Tibial nerve (tissue), 4 donors: ENCODE results near the gene ATP8A2. TPM values are rescaled to one million over a fixed set of nuclear protein-coding genes. Genes with fewer than 3 reads are reported as not detected.
A peak's percentile ranks its signal among the peaks of the same experiment; 100 is the strongest.
"Not testable (repeated sequence)": the region's sequence is repeated elsewhere in the genome, so short reads cannot be mapped to it uniquely, and the experiment has no call there.

Source experiments
- DNase-seq, 2 donors: peaks; one replicate each; pipeline ENCODE4 v3.0.0-alpha.2; 2019; ENCODE audit warnings: low spot score in 2 of 2
- H3K27ac ChIP-seq, 4 donors: fragments of 200-600 bp; sonication (generic) in 3 of 4; one replicate each; pipeline ENCODE4 v1.5.1; 2017 to 2019; ENCODE audit warnings: mild to moderate bottlenecking in 1 of 4
- H3K27me3 ChIP-seq, 2 donors: fragments of 200-600 bp; sonication (generic) in 1 of 2; one replicate each; pipeline versions ENCODE4 v1.5.1 to v1.6.0; 2017 to 2019
- H3K36me3 ChIP-seq, 3 donors: fragments of 200-600 bp; sonication (generic); one replicate each; pipeline ENCODE4 v1.5.1; 2018 to 2019
- H3K4me1 ChIP-seq, 4 donors: fragments of 200-600 bp; sonication (generic) in 3 of 4; one replicate each; pipeline ENCODE4 v1.5.1; 2017 to 2019
- H3K4me3 ChIP-seq, 4 donors: fragments of 200-600 bp; sonication (generic) in 3 of 4; one replicate each; pipeline ENCODE4 v1.5.1; 2017 to 2019; ENCODE audit warnings: mild to moderate bottlenecking in 1 of 4, moderate library complexity in 1 of 4
- H3K9me3 ChIP-seq, 4 donors: fragments of 200-600 bp; sonication (generic) in 3 of 4; one replicate each; pipeline ENCODE4 v1.5.1; 2017 to 2019
- EP300 ChIP-seq, 2 donors: sonication (generic); formaldehyde crosslinking; IDR thresholded peaks; one replicate each; pipeline ENCODE4 v1.6.1; 2017; ENCODE audit warnings: antibody characterized with exemption in 2 of 2, mild to moderate bottlenecking in 1 of 2
- POLR2A ChIP-seq, 2 donors: fragments of 450-650 bp; IDR thresholded peaks; one replicate each; pipeline ENCODE4 v1.6.1; 2017; ENCODE audit warnings: antibody characterized with exemption in 2 of 2, mild to moderate bottlenecking in 2 of 2, moderate library complexity in 2 of 2
- WGBS, 2 donors: methylation state at CpG; one replicate each; pipeline ENCODE4 v1.1.5; 2018; 5-methylcytosine and 5-hydroxymethylcytosine counted together
- total RNA-seq, 4 donors: library from RNA; depleted of rRNA; stranded (reverse); fragments of >200 nt; gene quantifications; one replicate each; pipeline ENCODE4 v1.1.0, GENCODE V29; 2016
- TF ChIP-seq, protein P1 (sequence below), 5 experiments: fragments of 200-600 bp in 3 of 5; fragments of 450-650 bp in 2 of 5; sonication (generic) in 3 of 5; IDR thresholded peaks; one replicate each; pipeline ENCODE4 v1.5.1; 2016 to 2019; ENCODE audit warnings: antibody characterized with exemption in 5 of 5, mild to moderate bottlenecking in 3 of 5, moderate library complexity in 2 of 5

The ATP8A2 gene
- total RNA-seq, 4 donors from 2014 or later, result 0.30 to 1.7 (median 0.61) TPM

DNA sequence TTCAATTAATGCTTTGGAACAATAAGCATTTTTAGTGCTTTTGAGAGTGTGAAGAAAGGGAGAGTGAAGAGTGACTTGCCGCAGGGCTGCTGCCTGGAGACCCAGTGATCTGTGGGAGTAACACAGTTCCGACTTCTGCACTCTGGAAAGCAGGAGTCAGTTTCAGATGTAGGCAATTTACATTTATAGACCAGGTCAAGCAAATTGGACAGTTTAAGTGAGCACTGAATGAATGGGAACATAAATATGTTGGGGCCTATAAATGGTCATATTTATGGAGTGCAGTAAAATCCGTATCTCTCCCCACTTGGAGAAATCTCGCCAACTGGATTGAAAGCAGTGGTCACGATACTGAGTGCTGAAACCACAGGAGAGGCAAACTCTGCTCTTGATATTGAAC, 689.5 kb downstream of the ATP8A2 start:
- 80 to 91% methylated on average over 5 of the region's 5 CpGs for WGBS, 2 donors
- no peaks in the 10 kb centered on the region for H3K9me3 ChIP-seq
- H3K27ac ChIP-seq, result no peak overlapping the region
- H3K36me3 ChIP-seq, result no peaks in the 10 kb centered on the region
- no peak for DNase-seq
- no peaks in the 10 kb centered on the region for H3K27me3 ChIP-seq
- no peak overlapping the region for H3K4me3 ChIP-seq
- no peak for TF ChIP-seq POLR2A (IDR thresholded peaks at IDR 0.05)
- no peak for TF ChIP-seq EP300 (IDR thresholded peaks at IDR 0.05)
- TF ChIP-seq, protein P1, sequence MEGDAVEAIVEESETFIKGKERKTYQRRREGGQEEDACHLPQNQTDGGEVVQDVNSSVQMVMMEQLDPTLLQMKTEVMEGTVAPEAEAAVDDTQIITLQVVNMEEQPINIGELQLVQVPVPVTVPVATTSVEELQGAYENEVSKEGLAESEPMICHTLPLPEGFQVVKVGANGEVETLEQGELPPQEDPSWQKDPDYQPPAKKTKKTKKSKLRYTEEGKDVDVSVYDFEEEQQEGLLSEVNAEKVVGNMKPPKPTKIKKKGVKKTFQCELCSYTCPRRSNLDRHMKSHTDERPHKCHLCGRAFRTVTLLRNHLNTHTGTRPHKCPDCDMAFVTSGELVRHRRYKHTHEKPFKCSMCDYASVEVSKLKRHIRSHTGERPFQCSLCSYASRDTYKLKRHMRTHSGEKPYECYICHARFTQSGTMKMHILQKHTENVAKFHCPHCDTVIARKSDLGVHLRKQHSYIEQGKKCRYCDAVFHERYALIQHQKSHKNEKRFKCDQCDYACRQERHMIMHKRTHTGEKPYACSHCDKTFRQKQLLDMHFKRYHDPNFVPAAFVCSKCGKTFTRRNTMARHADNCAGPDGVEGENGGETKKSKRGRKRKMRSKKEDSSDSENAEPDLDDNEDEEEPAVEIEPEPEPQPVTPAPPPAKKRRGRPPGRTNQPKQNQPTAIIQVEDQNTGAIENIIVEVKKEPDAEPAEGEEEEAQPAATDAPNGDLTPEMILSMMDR (IDR thresholded peaks at IDR 0.05), result no peak
- peaks cover 0 to 17% (median 0%) of the 10 kb centered on the region in 4 donors for H3K4me1 ChIP-seq

DNA sequence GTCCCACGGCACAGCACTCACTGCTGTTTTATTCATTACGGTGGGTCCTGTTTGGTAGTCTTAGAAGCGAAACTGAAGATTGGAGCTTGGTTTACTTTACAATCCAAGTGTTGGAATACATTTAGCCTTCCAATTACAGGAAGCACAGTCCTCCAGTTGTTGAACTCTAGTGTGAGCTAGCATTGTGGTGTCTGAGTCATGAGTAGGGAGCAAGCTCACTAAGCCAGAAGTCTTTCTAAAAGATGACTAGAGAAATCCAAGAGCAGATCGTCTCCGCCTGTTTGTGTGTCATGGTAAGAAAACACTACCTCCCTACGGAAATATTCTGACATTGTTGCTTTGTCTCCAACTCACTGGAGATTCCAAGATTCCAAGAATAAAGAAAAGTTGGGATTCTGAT, 690.2 kb downstream of the ATP8A2 start:
- no peak for DNase-seq
- TF ChIP-seq POLR2A (IDR thresholded peaks at IDR 0.05) (no peak), EP300 (IDR thresholded peaks at IDR 0.05) (no peak)
- TF ChIP-seq, protein P1 (IDR thresholded peaks at IDR 0.05), result no peak
- H3K4me1 ChIP-seq, result peaks cover 0 to 17% (median 0%) of the 10 kb centered on the region in 4 donors
- H3K9me3 ChIP-seq, result no peaks in the 10 kb centered on the region
- peak overlapping the region in 1 of 4 donors; percentile 10 for H3K27ac ChIP-seq
- no peaks in the 10 kb centered on the region for H3K36me3 ChIP-seq
- WGBS, 2 donors, result 48 to 53% methylated on average over 6 of the region's 6 CpGs
- H3K4me3 ChIP-seq, result no peak overlapping the region
- no peaks in the 10 kb centered on the region for H3K27me3 ChIP-seq

DNA sequence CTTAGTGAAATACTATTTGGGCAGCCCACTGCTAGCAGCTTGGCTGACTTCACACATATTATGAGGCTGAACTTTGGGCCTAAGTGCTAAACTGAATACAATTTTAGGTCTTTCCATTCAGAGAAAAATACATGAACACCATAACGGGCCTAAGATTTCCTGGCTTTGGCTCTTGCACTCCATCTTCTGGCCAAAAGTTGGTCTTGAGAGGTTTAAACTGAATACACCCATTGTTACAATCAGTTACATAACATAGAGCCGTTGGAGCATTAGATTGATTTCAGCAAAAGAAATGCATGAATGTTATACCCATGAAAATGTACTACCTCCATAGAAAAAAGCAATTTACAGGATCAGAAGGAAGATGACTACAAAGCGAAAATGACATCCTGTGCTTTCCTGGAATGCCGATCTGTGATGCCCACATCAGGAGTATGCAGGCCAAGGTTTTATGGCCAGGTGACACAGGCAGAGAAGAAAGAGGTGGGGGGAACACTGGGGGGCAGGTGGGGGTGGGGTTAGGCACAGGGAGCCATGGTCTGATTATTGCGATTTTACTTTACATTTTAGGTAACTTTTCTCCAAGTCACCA, 691.2 kb downstream of the ATP8A2 start:
- DNase-seq, result peak in 1 of 2 donors; percentile 59
- no peak for TF ChIP-seq POLR2A (IDR thresholded peaks at IDR 0.05)
- TF ChIP-seq, protein P1 (IDR thresholded peaks at IDR 0.05), result peak; percentile 52 to 70 (median 69)
- H3K4me1 ChIP-seq, result peaks cover 0 to 17% (median 0%) of the 10 kb centered on the region in 4 donors
- no peak overlapping the region for H3K4me3 ChIP-seq
- no peaks in the 10 kb centered on the region for H3K27me3 ChIP-seq
- 44 to 49% methylated on average over 5 of the region's 5 CpGs for WGBS, 2 donors
- no peaks in the 10 kb centered on the region for H3K9me3 ChIP-seq
- H3K27ac ChIP-seq, result no peak overlapping the region
- no peaks in the 10 kb centered on the region for H3K36me3 ChIP-seq

DNA sequence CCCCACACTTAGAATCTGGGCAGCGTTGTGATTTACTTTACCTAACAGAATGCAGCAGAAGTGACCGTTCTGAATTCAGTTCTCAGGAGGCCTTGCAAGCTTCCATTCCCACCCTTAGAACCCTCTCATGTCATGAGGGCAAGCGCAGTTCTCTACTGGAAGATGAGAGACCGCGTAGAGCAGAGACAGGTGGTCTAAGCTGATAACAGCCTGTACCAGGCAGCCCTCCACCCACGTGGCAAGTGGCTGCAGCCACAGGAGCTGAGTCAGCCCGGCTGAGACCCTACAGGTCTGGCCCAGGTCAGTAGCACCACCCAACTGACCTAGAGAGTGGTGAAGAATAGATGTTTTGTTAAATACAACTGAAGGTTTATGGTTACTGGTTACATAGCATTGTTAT, 694.7 kb downstream of the ATP8A2 start:
- not testable (repeated sequence) for DNase-seq, H3K27ac ChIP-seq, H3K27me3 ChIP-seq, H3K36me3 ChIP-seq, H3K4me3 ChIP-seq, H3K9me3 ChIP-seq
- WGBS, 2 donors, result 79 to 85% methylated on average over 7 of the region's 7 CpGs
- H3K4me1 ChIP-seq, result peaks cover 0 to 17% (median 0%) of the 10 kb centered on the region in 4 donors

DNA sequence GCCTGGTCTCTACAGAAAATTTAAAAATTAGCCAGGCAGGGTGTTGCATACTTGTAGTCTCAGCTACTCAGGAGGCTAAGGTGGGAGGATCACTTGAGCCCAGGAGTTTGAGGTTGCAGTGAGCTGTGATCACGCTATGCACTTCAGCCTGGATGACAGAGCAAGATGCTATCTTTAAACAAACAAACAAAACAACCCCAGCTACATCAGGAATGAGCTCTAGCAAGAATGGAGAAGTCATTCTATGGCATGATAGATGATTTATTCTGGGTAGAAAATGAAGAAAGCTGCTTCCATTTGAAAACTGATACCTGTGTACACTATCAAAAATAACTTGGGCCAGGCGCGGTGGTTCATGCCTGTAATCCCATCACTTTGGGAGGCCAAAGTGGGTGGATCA, 695.8 kb downstream of the ATP8A2 start:
- H3K4me1 ChIP-seq, result peaks cover 0 to 14% (median 0%) of the 10 kb centered on the region in 4 donors
- H3K9me3 ChIP-seq, result no peaks in the 10 kb centered on the region
- no peak overlapping the region for H3K27ac ChIP-seq
- H3K27me3 ChIP-seq, result no peaks in the 10 kb centered on the region
- no peaks in the 10 kb centered on the region for H3K36me3 ChIP-seq
- WGBS, 2 donors, result 92 to 95% methylated on average over 3 of the region's 3 CpGs
- no peak overlapping the region for H3K4me3 ChIP-seq
- DNase-seq, result no peak
- TF ChIP-seq, protein P1 (IDR thresholded peaks at IDR 0.05), result no peak

DNA sequence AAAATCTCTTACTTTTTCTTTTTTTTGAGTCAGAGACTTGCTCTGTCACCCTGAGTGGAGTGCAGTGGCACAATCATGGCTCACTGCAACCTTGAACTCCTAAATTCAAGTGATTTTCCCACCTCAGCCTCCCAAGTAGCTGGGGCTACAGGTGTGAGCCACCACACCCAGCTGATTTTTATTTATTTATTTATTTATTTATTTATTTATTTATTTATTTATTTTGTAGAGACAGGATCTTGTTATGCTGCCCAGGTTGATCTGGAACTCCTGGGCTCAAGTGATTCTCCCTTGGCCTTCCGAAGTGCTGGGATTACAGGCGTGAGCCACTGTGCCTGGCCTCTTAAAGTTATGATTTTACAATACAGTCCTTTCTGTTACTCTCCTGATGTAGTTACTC, 696.6 kb downstream of the ATP8A2 start:
- 95 to 96% methylated on average over 2 of the region's 2 CpGs for WGBS, 2 donors

DNA sequence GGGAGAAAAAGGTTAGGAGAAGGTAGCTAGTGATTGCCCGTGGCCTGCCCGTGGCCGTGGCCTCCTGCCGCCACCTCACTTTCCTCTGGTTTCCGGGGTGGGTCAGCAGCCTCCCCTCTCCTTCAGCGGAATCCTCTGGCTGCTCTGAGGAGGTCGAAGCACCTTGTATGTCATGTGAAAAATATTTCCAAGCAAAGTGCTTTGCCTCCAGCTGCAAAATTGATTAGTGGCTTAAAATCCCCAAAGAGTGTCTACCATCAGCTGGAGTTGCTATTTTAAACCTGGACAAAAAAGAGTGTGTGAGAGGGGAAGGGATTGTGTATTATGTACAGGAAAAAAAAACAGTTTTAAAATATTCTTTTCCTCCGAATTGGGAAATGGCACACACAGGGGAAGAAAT, 697.9 kb downstream of the ATP8A2 start:
- H3K4me3 ChIP-seq, result not testable (repeated sequence)

More for the DNA sequence above, 696.6 kb downstream of the ATP8A2 start:
- H3K27me3 ChIP-seq, H3K27ac ChIP-seq, H3K4me1 ChIP-seq, H3K36me3 ChIP-seq, H3K4me3 ChIP-seq, H3K9me3 ChIP-seq, DNase-seq: not testable (repeated sequence)

More for the DNA sequence above, 697.9 kb downstream of the ATP8A2 start:
- not testable (repeated sequence) for H3K27me3 ChIP-seq, H3K9me3 ChIP-seq, H3K36me3 ChIP-seq, H3K27ac ChIP-seq, DNase-seq
- H3K4me1 ChIP-seq, result peaks cover 0 to 12% (median 0%) of the 10 kb centered on the region in 4 donors
- WGBS, 2 donors, result 59 to 74% methylated on average over 8 of the region's 8 CpGs
